NCI-H345 treated with DMSO at 0.1 percent for 48 hours (cell line): ENCODE data around the gene VWDE.

ENCODE experiments used
- DNase-seq: peaks from one replicate; lab custom pipeline; 2025; ENCODE audit not compliant: unreplicated experiment; lab: John Stamatoyannopoulos, UW

VWDE gene

GRCh38 chr7:12290761-12291160, 112.9 kb downstream of the VWDE start:
- DNase-seq = no peak

- DNase-seq = no peak
Observed at GRCh38 chr7:12289996-12290395, 113.7 kb downstream of the VWDE start.

GRCh38 chr7:12287901-12288300, 115.8 kb downstream of the VWDE start:
- DNase-seq = no peak

- no peak for DNase-seq
Observed at GRCh38 chr7:12281038-12281437, 122.6 kb downstream of the VWDE start.
